HG03378 (cell line): ENCODE data around the gene XRCC5.
"Not testable (repeated sequence)": the region's sequence is repeated elsewhere in the genome, so short reads cannot be mapped to it uniquely, and the experiment has no call there.

Experiments
- ATAC-seq: cut with Tn5 transposase; IDR thresholded peaks from one replicate; pipeline ENCODE4 v1.9.1; 2021; ENCODE audit warnings: mild to moderate bottlenecking, moderate library complexity; ENCODE audit not compliant: unreplicated experiment

XRCC5 gene

GRCh38 chr2:216192181-216192580 lies 83.0 kb downstream of the XRCC5 start:
- ATAC-seq = no peak

- no peak for ATAC-seq
Measured at GRCh38 chr2:216192931-216193330, 83.8 kb downstream of the XRCC5 start.

GRCh38 chr2:216194013-216194412 lies 84.9 kb downstream of the XRCC5 start:
- peak; percentile 48 for ATAC-seq

- no peak for ATAC-seq
Measured at GRCh38 chr2:216194561-216194960, 85.4 kb downstream of the XRCC5 start.

GRCh38 chr2:216195565-216196029 lies 86.4 kb downstream of the XRCC5 start:
- ATAC-seq = no peak

- no peak for ATAC-seq
Measured at GRCh38 chr2:216201692-216202306, 92.7 kb downstream of the XRCC5 start.

GRCh38 chr2:216202626-216203250 lies 93.6 kb downstream of the XRCC5 start:
- ATAC-seq = no peak

GRCh38 chr2:216205486-216205885 lies 96.3 kb downstream of the XRCC5 start:
- no peak for ATAC-seq

GRCh38 chr2:216206041-216206703 lies 97.0 kb downstream of the XRCC5 start:
- ATAC-seq = peak; percentile 79

GRCh38 chr2:216206821-216207220 lies 97.7 kb downstream of the XRCC5 start:
- peak; percentile 49 for ATAC-seq

GRCh38 chr2:216208661-216209060 lies 99.5 kb downstream of the XRCC5 start:
- ATAC-seq = not testable (repeated sequence)

GRCh38 chr2:216210701-216211540 lies 101.8 kb downstream of the XRCC5 start:
- no peak for ATAC-seq

- ATAC-seq = no peak
Measured at GRCh38 chr2:216211614-216212145, 102.5 kb downstream of the XRCC5 start.

GRCh38 chr2:216214768-216215167 lies 105.6 kb downstream of the XRCC5 start:
- ATAC-seq = no peak

- no peak for ATAC-seq
Measured at GRCh38 chr2:216215658-216216390, 106.7 kb downstream of the XRCC5 start.

- ATAC-seq = no peak
Measured at GRCh38 chr2:216216951-216217903, 108.1 kb downstream of the XRCC5 start.

- ATAC-seq = no peak
Measured at GRCh38 chr2:216217904-216218260, 108.7 kb downstream of the XRCC5 start.

- ATAC-seq = no peak
Measured at GRCh38 chr2:216219861-216220260, 110.7 kb downstream of the XRCC5 start.

GRCh38 chr2:216220976-216221375 lies 111.8 kb downstream of the XRCC5 start:
- no peak for ATAC-seq
